Mucosa of descending colon (tissue), 3 donors: Measurements from ENCODE around the gene RETREG1. TPM values are rescaled to one million over a fixed set of nuclear protein-coding genes. Genes with fewer than 3 reads are reported as not detected.

Experiments
- ATAC-seq: fragments of 200-7000 bp; cut with Tn5 transposase; one replicate; pipeline ENCODE4 v1.9.1; 2020; ENCODE audit warnings: mild to moderate bottlenecking, moderate library complexity
- DNase-seq, 3 donors: peaks; one replicate each; pipeline ENCODE4 v3.0.0-alpha.2; 2020
- H3K36me3 ChIP-seq: fragments of 200-600 bp; one replicate; pipeline ENCODE4 v1.8.0; 2021; ENCODE audit warnings: low read depth, mild to moderate bottlenecking
- H3K4me1 ChIP-seq: fragments of 200-600 bp; one replicate; pipeline ENCODE4 v1.8.0; 2021; ENCODE audit warnings: low read depth, mild to moderate bottlenecking
- H3K4me3 ChIP-seq: fragments of 200-600 bp; one replicate; pipeline ENCODE4 v1.8.0; 2021; ENCODE audit warnings: mild to moderate bottlenecking
- H3K9me3 ChIP-seq: fragments of 200-600 bp; one replicate; pipeline ENCODE4 v1.8.0; 2021; ENCODE audit warnings: mild to moderate bottlenecking
- CTCF ChIP-seq: fragments of 200-600 bp; IDR thresholded peaks from one replicate; pipeline ENCODE4 v1.8.0; 2022; ENCODE audit warnings: antibody characterized with exemption, mild to moderate bottlenecking
- intact Hi-C, 2 donors: fragments of 100-400 bp; cut with DNase I in 1 of 2; cut with micrococcal nuclease in 1 of 2; formaldehyde crosslinking; loops; one replicate each; pipeline versions ENCODE4 v1.11.0 to v1.11.1; 2022; cut with DNase I, micrococcal nuclease
- total RNA-seq, 3 donors: library from RNA; stranded (reverse); fragmentation: NEBNext Ultra II Directional in 2 of 3; extraction: Animal tissue kit (Norgen Biotek cat#: 25700) in 2 of 3; gene quantifications; one replicate each; pipeline versions ENCODE4 v1.2.1 to v1.2.4, GENCODE V29; 2021 to 2023
- donor health status: DM: no; HTN: no; CAD: no; lungs with moderate emphysema.
- donor health status: DM: no; HTN: no; CAD: no.
- donor health status: DM: no; HTN: yes; CAD: no.

Gene RETREG1
- total RNA-seq, 3 donors from 2014 or later = 54.1 to 102 (median 55.8) TPM

- H3K9me3 ChIP-seq = no peaks in the 10 kb centered on the region
Measured at GRCh38 chr5:16565118-16565517, 51.7 kb downstream of the RETREG1 start.

GRCh38 chr5:16564248-16564867 is 52.4 kb downstream of the RETREG1 start:
- ATAC-seq = no peak
- DNase-seq = no peak
- intact Hi-C loops = no loop called here

More at GRCh38 chr5:16565118-16565517, 51.7 kb downstream of the RETREG1 start:
- TF ChIP-seq CTCF = no peak
- Histone ChIP-seq H3K4me3 (no peak overlapping the region), H3K36me3 (no peaks in the 10 kb centered on the region), H3K4me1 (no peaks in the 10 kb centered on the region)
- ATAC-seq (no peak), DNase-seq (no peak)
- intact Hi-C loops = no loop called here

GRCh38 chr5:16563686-16564085 is 53.1 kb downstream of the RETREG1 start:
- Histone ChIP-seq H3K4me1 (no peaks in the 10 kb centered on the region), H3K9me3 (no peaks in the 10 kb centered on the region), H3K4me3 (no peak overlapping the region), H3K36me3 (no peaks in the 10 kb centered on the region)
- intact Hi-C loops = no loop called here
- no peak for TF ChIP-seq CTCF
- DNase-seq (no peak), ATAC-seq (no peak)

More at GRCh38 chr5:16564248-16564867, 52.4 kb downstream of the RETREG1 start:
- Histone ChIP-seq H3K36me3 (no peaks in the 10 kb centered on the region), H3K9me3 (no peaks in the 10 kb centered on the region), H3K4me3 (no peak overlapping the region), H3K4me1 (no peaks in the 10 kb centered on the region)
- TF ChIP-seq CTCF = no peak

GRCh38 chr5:16561660-16562059 is 55.1 kb downstream of the RETREG1 start:
- intact Hi-C loops = no loop called here
- no peak for DNase-seq
- Histone ChIP-seq H3K36me3 (no peaks in the 10 kb centered on the region), H3K9me3 (no peaks in the 10 kb centered on the region), H3K4me3 (no peak overlapping the region), H3K4me1 (no peaks in the 10 kb centered on the region)
- TF ChIP-seq CTCF = no peak
- ATAC-seq = no peak

- no peak for ATAC-seq
- TF ChIP-seq CTCF = no peak
- intact Hi-C loops = no loop called here
- Histone ChIP-seq H3K4me1 (no peaks in the 10 kb centered on the region), H3K4me3 (no peak overlapping the region), H3K36me3 (no peaks in the 10 kb centered on the region), H3K9me3 (no peaks in the 10 kb centered on the region)
- no peak for DNase-seq
Measured at GRCh38 chr5:16559702-16560101, 57.1 kb downstream of the RETREG1 start.
